SIG-M5 treated with dmso at 0.1 percent for 504 hours (cell line): Measurements from ENCODE around the gene MYF6.
"Not testable (repeated sequence)": the region's sequence is repeated elsewhere in the genome, so short reads cannot be mapped to it uniquely, and the experiment has no call there.

Source experiments
- DNase-seq: peaks from one replicate; lab custom pipeline; 2025; ENCODE audit not compliant: unreplicated experiment; lab: John Stamatoyannopoulos, UW

The MYF6 gene

DNA sequence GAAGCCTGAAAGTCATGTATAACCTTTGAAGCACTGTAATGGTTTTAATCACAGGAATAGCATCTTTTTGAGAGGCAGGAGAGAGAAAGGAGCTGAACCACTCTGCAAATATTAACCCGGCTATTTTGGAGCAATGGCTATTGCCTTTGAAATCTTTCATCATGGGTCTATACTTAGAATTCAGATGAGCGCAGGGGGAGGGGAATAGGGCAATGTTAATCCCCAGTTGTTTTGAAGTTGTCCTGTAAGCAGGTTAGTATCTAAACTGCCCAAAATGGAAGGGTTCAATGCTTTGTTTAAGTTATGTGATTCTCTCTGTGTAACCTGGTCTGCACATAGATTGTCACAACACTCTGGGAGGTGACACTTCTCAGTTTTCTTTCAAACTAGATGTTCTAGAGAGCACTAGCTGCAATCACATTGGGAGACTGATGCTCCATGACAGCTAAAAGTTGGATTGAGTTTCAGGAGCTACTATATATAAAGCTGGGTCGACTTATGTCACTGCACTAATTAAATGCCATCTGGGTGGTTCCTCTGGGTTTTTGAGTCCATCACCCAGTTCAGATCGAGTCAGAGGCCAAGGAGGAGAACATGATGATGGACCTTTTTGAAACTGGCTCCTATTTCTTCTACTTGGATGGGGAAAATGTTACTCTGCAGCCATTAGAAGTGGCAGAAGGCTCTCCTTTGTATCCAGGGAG is at the start of gene MYF6:
Gene MYF6 (plus strand): TSS at position 509 of the 704 bp plus-strand sequence. CDS start 86 bp downstream, at position 595.
- no peak for DNase-seq

DNA sequence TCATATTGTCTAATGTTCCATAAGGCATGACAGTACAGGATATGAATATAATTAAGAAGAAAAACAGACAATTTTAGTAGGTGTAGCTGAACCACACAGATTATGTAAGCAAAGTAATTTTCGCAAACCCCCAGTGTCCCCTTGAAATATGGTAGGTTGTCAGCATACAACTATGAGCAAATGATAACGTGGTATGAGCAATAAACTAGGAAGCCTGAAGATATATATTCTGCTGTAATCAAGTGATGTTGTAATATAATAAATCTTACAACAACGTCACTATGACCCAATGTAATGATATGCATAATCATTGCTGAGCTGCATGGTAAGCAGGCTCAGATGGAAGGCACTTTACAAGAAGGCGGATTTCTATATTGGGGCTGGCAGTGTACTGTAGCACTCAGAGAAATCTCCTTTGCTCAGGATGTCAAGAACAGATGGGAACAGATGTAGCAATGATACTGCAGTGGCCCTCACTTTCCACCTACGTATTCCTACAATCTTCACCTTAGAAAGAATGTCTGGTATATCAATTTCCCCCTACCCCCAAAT is 47.8 kb upstream of the MYF6 start:
- DNase-seq, result no peak

DNA sequence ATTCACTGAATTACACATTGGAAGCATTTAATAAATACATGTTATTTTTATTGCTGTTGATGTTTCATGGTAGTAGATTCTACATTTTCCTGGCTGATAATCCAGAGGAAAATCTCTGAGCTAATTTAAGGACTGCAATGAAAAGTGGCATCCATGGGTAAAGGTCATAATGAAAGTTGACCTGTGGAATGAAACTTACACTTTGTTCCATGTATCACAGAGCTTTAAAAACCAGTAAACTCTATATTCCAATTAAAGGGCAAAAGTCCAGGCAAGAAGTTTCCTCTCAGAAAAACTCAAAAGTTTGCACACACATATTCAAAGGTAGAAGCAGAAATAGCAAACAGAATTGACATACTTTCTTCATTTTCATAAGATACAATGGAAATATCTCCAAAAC is 44.8 kb upstream of the MYF6 start:
- DNase-seq, result no peak

DNA sequence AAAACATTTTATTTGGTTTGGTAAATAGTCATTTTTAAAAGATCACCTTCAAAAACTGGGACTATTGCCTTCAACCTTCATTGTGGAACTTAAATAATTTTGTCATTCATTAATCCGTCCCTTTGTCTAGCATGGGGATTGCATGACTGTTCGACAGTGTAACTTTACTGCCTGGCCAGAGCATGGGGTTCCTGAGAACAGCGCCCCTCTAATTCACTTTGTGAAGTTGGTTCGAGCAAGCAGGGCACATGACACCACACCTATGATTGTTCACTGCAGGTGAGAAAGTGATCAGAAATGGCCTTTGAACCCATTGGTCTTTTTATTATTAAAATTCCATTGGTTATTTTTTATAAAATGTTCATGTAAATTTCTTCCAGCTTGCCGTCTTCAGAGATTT is 37.2 kb upstream of the MYF6 start:
- DNase-seq, result no peak

DNA sequence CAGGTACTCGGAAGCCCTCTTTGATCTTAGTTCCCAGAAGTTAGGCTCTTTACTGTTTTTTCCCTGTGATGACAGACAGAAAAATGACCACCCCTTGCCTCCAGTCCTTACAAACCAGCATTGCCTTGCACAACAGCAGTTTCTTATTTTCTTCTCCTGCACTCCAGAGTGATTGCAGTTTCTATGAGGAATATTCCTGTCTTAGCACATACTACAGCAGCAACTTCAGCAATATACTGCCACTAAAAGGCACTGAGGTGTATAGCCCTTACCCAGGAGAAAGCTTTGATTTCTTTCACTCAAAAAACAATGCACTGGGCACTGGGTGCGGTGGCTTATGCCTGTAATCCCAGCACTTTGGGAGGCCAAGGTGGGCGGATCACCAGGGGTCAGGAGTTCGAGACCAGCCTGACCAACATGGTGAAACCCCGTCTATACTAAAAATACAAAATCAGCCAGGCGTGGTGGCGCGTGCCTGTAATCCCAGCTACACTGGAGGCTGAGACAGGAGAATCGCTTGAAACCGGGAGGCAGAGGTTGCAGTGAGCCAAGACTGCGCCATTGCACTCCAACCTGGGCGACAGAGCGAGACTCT is 31.3 kb upstream of the MYF6 start:
- DNase-seq, result not testable (repeated sequence)

DNA sequence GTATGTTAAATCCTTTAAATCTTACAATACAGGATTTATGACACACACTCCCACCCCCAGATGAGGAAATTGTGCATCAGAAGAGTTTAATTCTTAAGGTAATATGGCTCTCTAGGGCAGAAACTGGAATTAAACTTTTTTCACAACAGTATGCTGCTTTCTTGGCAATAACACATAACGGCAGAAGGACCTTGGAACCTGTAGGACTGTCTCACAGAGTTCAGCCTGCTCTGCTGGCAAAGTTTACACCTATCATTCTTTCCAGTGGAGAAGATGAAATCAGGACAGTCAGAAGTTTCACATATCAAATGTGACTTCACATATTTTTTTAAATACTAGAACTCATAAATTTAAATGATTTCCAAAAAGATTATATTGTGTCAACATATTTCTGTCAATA is 30.6 kb upstream of the MYF6 start:
- DNase-seq, result no peak

DNA sequence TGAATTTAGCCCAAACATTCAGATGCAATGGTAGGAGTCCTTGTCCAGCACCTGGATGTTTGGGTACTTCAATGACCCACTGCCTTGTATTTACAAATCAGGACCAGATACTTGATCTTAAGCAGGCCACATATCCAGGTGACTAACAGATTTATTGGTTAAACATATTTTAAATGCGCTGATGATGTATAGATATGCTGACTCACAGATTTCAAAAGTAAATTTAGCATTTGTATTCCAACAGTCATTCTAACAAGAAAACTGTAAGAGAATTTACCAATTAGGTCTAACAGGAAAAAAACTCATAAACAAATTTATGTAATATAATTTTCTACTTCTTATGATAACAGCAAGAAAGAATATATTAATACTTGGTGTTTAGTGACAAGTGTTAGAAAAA is 29.4 kb upstream of the MYF6 start:
- DNase-seq, result no peak

DNA sequence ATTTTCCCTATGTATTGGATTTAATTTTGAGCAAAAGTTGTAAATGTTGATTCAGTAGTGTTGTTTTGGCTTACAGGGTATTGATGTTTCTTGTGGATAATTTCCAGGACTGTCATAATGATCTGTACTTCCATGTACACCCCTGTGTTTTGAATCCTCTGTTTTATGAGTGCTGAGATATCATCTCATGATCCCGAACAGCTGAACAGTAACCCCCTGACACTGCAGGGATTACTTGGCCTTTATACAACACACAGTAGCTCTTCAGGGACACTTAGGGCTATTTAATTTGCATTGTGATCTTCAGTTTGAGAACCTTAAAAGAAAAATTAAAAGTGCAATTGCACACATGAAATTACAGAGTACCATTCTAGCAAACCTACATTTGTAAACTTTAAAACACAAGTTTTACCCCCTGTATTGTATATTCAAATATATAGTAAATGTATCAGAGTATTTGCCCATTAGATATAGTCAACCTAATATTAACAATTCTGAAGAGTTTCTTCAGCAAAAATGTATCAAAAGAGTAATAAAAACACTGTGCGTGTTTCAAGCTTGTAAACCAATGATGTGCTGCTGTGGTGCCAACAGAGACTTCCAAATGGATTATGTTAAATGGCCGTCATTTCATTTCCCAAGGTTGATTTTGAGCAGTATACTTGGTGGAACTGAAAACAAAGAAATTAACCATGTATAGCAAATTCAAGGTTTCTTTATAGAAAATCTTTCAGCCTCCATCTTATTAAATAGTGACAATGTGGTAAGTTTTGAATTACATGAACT is 27.9 kb upstream of the MYF6 start:
- no peak for DNase-seq

DNA sequence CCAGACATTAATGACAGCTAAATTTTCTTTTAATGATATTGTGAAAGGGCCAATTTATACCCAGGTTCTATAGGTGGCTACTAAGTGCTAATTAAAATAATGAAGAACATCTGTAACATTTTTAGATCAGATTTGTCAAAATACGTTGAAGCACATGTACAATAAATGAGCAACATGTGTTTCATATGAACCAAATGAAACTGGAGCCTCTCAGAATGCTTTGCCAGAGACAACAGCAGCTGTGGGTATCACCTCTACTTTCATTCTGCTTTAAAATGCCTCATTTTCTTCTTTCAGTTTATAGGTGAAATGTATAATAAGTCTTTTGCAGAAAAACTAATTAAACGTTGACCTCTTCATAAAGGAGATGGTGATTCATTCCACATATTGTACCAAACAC is 26.1 kb upstream of the MYF6 start:
- no peak for DNase-seq

DNA sequence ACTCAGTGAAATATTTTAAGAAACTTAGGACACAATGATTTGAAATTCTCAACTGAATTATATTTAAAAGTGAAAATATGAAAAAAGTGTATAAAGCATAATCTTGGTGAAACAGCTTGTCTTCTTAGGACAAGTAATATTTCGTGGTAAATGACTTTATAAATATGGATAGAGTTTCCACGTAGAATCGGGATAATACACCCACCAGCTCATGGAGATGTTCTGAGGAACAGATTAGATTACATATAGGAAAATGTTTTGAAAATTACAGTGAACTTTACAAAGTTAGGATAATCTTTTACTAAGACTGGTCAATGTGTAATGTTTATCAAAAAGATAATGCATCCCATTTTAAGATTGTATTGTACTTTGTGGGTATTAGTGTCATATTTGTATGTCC is 25.6 kb upstream of the MYF6 start:
- DNase-seq, result no peak

DNA sequence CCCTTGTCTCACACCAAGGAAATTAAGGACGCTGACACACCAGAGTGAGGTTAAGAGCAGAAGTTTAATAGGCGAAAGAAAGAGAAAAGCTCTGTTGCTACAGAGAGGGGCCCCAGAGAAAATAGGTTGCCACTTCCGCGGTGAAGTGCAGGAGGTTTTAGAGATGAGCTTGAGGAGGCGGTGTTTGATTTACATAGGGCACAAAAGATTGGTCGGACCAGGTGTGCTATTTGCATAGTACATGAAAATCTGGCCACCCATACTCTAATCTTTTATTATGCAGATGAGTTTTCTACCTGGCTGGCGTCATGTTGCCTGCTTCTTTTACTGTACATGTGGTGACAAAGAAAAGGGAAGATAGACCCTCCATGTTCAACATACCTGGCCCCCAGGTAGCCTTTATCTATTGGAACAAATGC is 23.3 kb upstream of the MYF6 start:
- DNase-seq, result no peak

DNA sequence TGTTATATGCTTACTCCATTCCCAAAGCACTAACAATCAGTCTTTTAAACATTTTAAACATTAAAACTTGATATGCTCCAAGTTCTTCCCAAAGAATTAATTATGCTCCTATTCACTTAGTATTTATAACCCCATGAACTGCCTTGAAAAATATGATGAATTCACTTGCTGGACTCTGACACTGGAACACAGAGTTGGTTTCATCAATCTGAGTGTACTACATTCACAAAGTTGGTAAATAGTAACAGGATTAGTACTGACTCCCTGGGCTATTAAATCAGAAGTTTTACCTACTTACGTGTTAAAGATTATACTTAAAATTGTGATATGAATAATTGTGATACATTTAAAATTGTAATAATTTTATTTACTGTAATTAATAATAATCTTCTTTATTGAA is 17.3 kb upstream of the MYF6 start:
- no peak for DNase-seq

DNA sequence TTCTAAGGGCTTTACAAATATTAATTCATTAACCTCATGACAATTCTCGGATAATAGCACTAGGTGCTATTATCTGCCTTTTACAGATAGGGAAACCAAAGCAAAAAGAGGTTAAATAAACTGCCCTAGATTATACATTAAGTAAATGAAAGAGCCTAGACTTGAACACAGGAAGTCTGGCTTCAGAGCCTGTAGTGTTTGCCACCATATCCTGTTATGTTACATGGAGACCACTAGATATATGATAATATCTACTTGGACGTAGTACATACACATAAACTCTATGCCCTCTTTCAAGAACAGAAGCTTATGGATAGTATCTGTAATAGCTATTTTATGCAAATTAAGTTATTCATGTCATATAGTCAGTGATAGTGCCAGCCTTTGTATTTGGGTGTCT is 16.9 kb upstream of the MYF6 start:
- no peak for DNase-seq

DNA sequence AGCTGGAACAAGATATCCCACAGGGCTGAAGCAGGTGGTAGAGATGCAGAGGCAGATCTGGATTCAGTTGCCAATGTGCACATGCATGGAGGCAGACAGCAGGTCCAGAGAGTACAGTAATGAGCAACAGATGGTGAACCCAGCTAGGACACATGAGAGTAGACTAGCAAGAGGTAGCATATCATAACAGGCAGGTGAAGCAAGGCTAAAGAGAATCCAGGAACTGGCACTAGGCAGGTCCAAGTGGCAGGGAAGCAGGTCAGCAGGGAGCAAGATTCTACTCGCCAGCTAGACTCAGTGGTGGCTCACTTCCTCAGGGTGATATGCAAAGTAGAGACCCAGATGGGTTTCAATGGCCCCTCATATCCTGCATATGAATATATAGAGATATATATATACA is 15.3 kb upstream of the MYF6 start:
- DNase-seq, result no peak

DNA sequence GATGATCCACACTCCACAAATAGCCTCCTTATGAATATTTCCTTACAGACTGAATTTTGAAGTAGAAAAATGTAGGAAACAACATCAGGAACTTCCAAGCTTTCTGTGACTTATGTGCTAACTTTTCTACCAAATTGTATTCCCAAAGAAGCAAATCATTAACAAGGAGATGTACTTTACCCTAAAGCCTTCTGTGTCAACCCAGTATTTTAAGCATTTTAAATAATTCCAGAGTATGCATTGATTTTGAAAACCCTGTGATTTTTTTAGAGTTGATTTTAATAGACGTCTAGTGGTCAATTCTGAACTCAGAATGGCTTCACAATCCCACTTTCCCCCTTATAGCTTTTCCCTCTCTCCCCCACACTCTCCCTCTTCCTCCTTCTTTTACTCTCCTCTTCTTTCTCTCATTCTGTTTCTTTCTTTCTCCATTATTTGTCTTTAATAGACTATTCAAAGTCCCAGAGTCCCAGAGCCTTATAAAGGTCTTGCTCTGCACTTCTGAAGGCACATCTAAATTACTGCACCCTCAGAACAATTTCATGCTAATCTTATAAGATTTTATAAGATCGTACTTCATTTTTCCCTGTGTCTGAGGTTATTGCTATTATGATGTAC is 10.1 kb upstream of the MYF6 start:
- no peak for DNase-seq

DNA sequence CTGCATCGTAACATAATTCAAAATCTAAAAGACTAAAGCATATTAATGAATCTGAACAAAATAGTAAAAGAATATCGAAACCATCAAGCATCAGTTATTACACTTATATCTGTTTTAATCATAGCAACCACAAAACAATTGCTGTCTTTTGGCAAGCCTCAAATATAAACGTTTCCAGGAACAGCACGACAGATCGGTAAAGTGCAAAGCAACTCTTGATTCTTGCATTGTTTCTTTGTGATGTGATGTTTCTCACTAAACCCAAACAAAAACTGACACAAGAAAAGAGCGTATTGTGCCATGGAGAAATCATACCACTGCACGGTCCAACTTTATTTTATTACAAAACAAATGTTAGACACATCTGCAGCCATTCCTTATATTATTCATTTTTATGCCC is 9.2 kb upstream of the MYF6 start:
- DNase-seq, result no peak

DNA sequence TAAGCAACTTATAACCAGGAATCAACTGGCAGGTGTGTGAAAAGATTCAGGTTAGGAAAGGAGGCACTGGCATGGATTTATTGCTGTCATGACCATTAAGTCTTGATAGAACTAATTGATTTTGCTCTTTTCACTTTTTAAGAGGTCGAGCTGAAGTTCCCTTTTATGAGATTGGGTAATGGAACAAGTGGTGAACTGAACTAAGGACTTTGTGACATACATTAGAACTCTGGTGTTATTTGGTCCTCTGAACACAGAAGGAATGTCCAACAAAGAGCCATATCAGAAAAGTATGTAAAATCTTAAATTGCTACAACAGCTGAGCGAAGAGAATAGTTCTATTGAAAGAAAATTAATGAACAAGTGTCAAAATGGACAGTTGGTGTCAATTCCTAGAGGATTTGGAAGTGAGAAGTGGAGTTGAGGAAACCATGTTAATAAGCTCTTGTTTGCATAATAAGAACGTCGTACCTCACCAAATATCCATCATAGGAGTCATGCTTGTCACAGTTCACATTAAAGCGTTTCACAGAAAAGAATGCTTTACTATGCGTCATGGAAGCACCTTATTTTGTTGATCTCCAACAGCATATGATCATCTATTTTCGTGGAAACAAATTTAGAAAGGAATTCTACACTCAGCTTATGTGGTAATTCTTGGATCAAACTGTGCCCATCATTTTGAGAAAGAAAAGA is 8.4 kb upstream of the MYF6 start:
- DNase-seq, result no peak

DNA sequence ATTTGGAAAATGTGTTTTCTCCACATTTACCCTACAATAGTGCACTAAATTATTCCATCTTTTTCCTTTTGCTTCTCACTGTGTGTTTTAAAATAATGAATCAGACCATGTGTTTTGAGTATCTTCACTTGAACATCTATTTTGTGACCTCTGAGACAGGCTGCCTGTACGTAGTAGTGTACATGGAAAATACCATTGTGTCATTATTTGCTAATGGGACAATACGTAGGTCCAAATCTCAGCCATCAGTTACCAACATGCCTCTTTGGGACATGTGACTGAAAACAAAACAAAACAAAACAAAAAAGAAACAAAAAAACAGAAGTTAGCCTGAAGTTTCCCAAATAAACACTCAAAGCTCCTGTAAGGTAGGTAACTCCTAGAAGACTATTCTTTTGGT is 7.1 kb upstream of the MYF6 start:
- no peak for DNase-seq

DNA sequence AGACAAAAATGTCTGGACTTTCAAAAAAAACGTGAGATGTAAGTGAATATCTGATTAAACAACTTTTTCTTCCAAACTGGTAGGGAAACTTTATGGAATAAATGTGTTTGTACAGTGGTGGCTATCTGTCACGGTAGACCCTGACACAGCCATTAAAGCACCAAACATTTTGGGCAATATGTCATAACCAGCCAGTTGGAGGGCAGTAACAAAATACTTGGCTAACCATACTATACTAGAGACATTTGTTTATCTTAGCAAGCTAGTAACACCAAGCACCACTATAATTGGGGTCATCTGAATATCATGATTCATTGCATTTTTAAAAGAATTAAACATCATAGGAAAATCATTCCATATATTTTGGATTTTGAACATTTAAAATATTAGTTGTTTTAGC is 6.0 kb upstream of the MYF6 start:
- DNase-seq, result no peak

DNA sequence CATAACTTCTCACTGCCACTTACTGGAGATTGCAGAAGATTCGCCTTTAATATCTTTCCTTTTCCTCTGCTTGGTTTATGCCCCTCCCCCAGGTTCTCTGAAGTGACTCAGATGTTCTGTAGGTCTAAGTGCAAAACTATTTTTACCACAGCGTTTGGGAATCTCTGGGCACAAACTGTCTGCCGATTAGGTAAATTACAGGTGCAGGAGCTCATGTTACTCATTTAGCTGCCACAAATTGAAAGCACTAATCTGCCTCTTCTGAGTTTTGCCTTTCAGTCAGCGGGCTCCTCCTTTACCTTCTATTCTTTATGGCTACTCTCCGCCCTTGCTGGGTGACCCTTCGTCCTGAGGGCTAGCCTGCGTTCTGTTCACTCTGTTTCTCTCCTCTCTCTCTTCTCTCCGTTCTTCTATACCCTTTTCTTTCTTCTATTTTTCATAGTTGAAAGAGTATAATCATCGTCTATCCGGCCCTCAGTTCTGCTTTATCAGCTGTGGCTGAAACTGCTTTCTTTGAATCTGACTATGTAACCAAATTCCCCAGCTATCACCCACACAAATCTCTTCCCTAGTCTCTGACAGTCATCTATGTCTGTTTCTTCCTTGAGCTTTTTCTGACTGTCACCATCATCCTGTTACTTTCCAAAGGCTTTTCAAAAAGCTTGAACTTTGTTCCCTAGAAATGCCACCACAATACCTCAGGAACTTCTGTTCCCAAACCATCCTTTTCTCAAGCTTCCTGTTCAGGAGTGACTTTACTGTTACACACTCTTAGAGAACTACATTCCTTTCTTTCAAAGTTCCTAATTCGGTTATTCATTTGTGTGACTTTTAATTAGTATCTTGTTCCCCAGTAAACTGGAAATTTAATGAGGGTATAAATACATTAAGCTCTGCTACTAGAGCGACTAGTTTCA is 4.3 kb upstream of the MYF6 start:
- DNase-seq, result no peak
